Measurements from ENCODE around the gene SUGCT.
"Not testable (repeated sequence)": the region's sequence is repeated elsewhere in the genome, so short reads cannot be mapped to it uniquely, and the experiment has no call there.

The SUGCT gene

GRCh38 chr7:40141916-40142315 lies 7.1 kb downstream of the SUGCT start:
- DNase-seq = not testable (repeated sequence)

- not testable (repeated sequence) for DNase-seq
Observed at GRCh38 chr7:40145596-40146130, 10.9 kb downstream of the SUGCT start.

- no peak for DNase-seq
Observed at GRCh38 chr7:40147371-40148246, 12.8 kb downstream of the SUGCT start.

- DNase-seq = not testable (repeated sequence)
Observed at GRCh38 chr7:40148247-40148580, 13.4 kb downstream of the SUGCT start.

- no peak for DNase-seq
Observed at GRCh38 chr7:40148671-40149070, 13.9 kb downstream of the SUGCT start.

- DNase-seq = no peak
Observed at GRCh38 chr7:40151504-40151903, 16.7 kb downstream of the SUGCT start.

GRCh38 chr7:40156988-40157387 lies 22.2 kb downstream of the SUGCT start:
- no peak for DNase-seq

GRCh38 chr7:40162516-40162915 lies 27.7 kb downstream of the SUGCT start:
- no peak for DNase-seq

GRCh38 chr7:40165216-40165615 lies 30.4 kb downstream of the SUGCT start:
- DNase-seq = no peak

GRCh38 chr7:40167291-40167690 lies 32.5 kb downstream of the SUGCT start:
- no peak for DNase-seq

GRCh38 chr7:40168266-40168665 lies 33.5 kb downstream of the SUGCT start:
- DNase-seq = not testable (repeated sequence)

- not testable (repeated sequence) for DNase-seq
Observed at GRCh38 chr7:40173121-40173520, 38.3 kb downstream of the SUGCT start.

GRCh38 chr7:40175256-40175655 lies 40.5 kb downstream of the SUGCT start:
- not testable (repeated sequence) for DNase-seq

GRCh38 chr7:40175725-40176510 lies 41.1 kb downstream of the SUGCT start:
- DNase-seq = no peak

- no peak for DNase-seq
Observed at GRCh38 chr7:40177071-40177470, 42.3 kb downstream of the SUGCT start.

- no peak for DNase-seq
Observed at GRCh38 chr7:40182452-40182851, 47.6 kb downstream of the SUGCT start.

GRCh38 chr7:40186586-40186985 lies 51.8 kb downstream of the SUGCT start:
- DNase-seq = no peak

- no peak for DNase-seq
Observed at GRCh38 chr7:40192036-40192435, 57.2 kb downstream of the SUGCT start.

- DNase-seq = no peak
Observed at GRCh38 chr7:40194745-40195144, 59.9 kb downstream of the SUGCT start.

GRCh38 chr7:40197527-40197926 lies 62.7 kb downstream of the SUGCT start:
- DNase-seq = no peak

GRCh38 chr7:40199076-40199802 lies 64.4 kb downstream of the SUGCT start:
- DNase-seq = no peak

- DNase-seq = no peak
Observed at GRCh38 chr7:40200791-40201190, 66.0 kb downstream of the SUGCT start.

- no peak for DNase-seq
Observed at GRCh38 chr7:40202851-40203250, 68.0 kb downstream of the SUGCT start.
